CD4-positive, alpha-beta T cell treated with Interleukin-10 for 1 hour (primary cell): ENCODE results near the gene HYLS1.
"Not testable (repeated sequence)": the region's sequence is repeated elsewhere in the genome, so short reads cannot be mapped to it uniquely, and the experiment has no call there.

Experiments used
- DNase-seq: peaks from one replicate; pipeline ENCODE4 v3.0.0-alpha.2; 2020

HYLS1 gene

GRCh38 chr11:125903711-125904659, 16.5 kb downstream of the HYLS1 start, which contains the start of gene DDX25:
DDX25 (plus strand) TSS chr11:125904508; CDS start chr11:125904518, 10 bp downstream.
- peak; percentile 29 for DNase-seq

- DNase-seq: no peak
These were observed 17.2 kb downstream of the HYLS1 start for GRCh38 chr11:125904678-125905077.

GRCh38 chr11:125910226-125910849, 22.9 kb downstream of the HYLS1 start:
- DNase-seq: no peak

- not testable (repeated sequence) for DNase-seq
These were observed 27.1 kb downstream of the HYLS1 start for GRCh38 chr11:125914601-125915000.

- DNase-seq: no peak
These were observed 29.3 kb downstream of the HYLS1 start for GRCh38 chr11:125916683-125917347.

DNA sequence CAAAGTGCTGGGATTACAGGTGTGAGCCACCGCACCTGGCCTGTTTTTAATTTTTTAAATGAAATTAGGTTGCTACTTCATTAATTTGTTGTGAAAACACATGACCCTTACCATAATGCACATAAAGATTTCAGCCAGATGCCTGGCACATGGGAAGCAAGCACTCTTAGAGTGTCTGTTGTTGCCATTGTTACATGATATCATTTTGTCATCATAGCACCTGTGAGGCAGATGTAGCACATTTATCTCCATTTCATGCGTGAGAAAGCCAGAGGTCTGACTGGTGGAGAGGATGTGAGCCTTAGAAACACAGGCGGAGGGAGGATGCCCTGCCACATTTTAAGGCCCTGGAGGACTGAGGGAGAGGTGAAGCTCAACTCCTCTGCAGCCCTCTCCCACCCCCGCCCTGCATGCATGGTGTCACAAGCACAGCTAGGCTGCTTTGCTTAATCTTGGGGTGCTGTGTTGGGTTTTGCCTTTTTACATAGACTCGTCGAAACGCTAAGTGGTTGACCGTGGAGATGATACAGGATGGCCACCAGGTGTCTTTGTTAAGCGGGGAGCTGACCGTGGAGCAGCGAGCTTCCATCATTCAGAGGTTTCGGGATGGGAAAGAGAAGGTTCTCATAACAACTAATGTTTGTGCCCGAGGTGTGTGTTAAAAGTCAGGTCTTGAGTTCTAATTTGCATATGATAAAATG, 30.8 kb downstream of the HYLS1 start:
- no peak for DNase-seq

GRCh38 chr11:125921042-125921441, 33.6 kb downstream of the HYLS1 start:
- no peak for DNase-seq

DNA sequence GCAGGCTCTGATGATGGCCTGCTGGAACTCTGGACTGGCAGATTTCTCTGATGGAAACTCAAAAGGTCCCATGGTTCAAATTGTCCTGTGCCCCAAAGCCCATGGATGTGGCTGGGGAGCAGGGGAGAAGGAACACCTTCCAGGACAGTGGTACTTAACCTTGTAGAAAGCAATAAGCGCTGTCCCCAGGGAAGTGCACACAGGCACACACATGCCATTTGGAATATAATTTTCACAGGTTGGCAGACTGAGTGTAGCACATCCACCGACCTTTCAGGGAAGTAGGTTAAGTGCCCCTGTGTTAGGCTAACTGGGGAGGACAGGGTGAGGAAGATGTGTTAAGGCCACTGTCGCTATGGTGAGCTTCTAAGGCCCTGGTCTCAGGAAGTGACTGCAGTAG, 34.7 kb downstream of the HYLS1 start:
- DNase-seq: no peak

DNA sequence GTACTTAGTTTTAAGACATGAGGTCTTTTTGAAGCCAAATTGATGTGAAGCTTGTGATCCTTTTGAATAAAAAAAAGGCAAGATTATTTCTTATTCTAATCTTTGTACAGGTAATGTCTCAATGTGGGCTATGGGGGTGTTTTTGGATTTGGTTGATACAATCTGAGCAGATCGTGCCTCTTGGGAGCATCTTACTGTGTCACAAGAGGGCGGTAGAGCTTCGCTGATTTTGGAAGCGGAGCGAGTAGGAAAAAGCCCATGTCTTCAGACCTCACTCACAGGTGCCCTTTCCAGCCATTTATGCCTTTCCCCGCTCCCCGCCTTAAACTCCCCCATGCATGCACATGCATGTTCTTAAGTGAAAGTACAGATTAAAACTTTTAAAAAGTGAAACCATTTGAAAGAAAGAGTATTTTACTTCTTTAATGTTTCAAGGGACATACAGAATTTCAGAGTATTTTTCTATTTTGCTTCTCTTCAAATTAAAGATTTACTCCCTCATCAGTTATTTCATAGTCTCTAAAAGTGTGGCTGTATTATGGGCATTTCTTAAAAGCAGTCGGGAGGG, 35.6 kb downstream of the HYLS1 start:
- DNase-seq: peak; percentile 61

- no peak for DNase-seq
These were observed 36.2 kb downstream of the HYLS1 start for GRCh38 chr11:125923633-125924032.

- DNase-seq: no peak
These were observed 37.0 kb downstream of the HYLS1 start for GRCh38 chr11:125924384-125925007.

- no peak for DNase-seq
These were observed 37.8 kb downstream of the HYLS1 start for GRCh38 chr11:125925247-125925740.

- DNase-seq: no peak
These were observed 38.3 kb downstream of the HYLS1 start for GRCh38 chr11:125925804-125926203.

DNA sequence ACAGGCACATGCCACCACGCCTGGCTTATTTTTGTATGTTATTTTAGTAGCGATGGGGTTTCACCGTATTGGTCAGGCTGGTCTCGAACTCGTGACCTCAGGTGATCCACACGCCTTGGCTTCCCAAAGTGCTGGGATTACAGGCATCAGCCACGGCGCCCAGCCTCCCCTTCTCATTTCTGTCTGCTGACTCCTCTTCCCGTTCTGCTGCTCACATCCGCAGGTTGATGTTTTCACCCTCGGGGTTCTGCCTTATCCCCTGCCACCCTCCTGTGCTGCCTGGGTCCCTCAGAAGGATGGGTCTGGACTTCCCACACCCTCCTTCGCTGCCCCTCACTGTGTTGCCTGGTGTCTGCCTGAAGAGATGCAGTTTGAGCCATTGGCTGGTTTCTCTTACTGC, 39.2 kb downstream of the HYLS1 start:
- no peak for DNase-seq

DNA sequence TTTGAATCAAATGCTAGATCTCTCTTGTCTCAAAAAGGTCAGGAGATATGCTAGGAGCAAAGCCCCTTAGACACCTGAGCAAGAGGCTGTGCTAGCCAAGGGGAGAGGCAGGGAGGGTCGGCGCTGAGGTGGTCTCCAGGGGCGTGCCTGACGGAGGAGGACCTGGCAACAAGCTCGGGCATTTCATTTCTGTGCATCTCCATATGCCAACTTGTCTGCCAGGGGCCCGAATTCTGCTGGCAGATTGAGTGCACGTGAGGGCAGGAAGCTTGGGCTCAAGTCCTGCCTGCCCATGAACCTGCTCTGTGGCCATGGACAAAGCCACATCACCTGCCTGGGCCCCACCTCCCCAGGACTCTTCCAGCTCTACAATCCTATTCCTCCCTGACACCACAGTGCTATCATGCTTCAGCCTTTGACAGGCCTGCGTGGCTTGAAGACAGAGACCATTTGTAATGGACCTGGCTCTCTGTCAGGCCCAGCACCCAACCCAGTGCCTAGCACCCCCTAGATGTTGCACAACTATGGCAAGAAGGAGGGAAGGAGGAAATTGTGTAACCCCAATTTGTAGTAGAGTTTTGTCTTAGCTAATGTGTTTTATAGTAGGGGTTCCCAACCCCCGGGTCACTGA, 42.1 kb downstream of the HYLS1 start:
- no peak for DNase-seq

- no peak for DNase-seq
These were observed 42.6 kb downstream of the HYLS1 start for GRCh38 chr11:125930076-125930450.

DNA sequence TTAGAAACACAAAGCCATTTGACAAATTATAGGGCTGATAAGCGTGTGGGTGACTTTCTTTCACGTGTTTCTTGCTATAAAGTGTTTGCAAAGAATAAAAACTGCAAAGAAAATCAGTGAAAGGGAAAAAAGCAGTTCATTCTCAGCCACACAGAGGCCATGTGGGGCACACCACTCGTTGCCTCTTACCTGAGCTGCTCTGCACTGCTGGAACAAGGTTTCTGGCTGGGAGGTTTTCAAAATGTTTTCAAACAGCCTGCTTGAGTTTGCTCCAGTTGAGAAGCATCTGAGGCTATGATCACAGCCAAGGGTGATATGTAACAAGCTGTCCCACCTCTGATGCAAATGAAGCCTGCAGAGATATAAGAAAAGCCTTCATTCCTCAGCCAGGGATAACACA, 43.6 kb downstream of the HYLS1 start:
- DNase-seq: no peak

- DNase-seq: no peak
These were observed 44.2 kb downstream of the HYLS1 start for GRCh38 chr11:125931668-125932067.

- DNase-seq: no peak
These were observed 44.8 kb downstream of the HYLS1 start for GRCh38 chr11:125932301-125932700.

- no peak for DNase-seq
These were observed 45.8 kb downstream of the HYLS1 start for GRCh38 chr11:125933030-125933813.

DNA sequence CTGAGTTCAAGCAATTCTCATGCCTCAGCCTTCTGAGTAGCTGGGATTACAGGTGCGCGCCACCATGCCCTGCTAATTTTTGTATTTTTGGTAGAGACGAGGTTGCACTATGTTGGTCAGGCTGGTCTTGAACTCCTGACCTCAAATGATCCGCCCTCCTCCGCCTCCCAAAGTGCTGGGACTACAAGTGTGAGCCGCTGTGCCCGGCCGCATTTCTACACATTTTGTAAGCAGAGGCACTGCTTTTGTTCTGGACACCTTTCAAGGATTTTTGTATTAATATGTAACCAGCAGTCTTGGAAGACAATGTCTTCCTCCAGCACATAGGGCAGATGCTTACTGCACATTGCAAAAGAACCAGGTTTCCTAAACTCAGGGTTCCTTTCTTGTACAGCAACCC, 47.0 kb downstream of the HYLS1 start:
- DNase-seq: no peak
